GM19351 (cell line): ENCODE measurements around the gene CEP89.
"Not testable (repeated sequence)": the region's sequence is repeated elsewhere in the genome, so short reads cannot be mapped to it uniquely, and the experiment has no call there.

ENCODE experiments used
- ATAC-seq: cut with Tn5 transposase; IDR thresholded peaks from one replicate; pipeline ENCODE4 v1.9.1; 2021; ENCODE audit warnings: mild to moderate bottlenecking, moderate library complexity; ENCODE audit not compliant: unreplicated experiment

The CEP89 gene

GRCh38 chr19:32896516-32897214 lies 75.1 kb downstream of the CEP89 start:
- no peak for ATAC-seq

DNA sequence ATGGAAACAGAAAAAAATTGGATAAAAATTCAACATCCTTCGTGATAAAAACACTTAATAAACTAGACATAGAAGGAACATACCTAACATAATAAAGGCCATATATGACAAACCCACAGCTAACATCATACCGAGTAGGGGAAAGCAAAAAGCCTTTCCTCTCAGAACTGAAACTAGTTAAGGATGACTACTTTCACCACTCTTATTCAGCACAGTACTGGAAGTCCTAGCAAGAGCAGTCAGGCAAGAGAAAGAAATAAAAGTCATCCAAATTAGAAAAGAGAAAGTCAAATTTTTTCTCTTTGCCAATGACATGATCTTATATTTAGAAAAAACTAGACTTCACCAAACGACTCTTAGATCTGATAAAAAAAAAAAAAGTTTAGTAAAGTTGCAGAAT lies 76.4 kb downstream of the CEP89 start:
- ATAC-seq = peak; percentile 85

DNA sequence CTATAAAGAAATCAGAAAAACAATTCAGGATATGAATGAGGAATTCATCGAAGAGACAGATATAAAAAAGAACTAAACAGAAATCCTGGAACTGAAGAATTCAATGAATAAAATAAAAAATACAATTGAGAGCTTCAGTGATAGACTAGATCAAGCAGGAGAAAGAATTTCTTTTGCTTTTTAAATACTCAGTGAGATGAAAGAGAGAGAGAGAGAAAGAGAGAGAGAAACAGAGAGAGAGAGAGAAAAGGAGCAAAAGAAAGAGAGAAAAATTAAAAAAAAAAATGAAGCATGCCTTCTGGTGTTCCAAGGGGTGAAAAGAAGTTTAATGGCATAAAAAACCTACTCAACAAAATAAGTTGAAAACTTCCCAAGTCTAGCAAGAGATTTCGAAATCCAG lies 80.1 kb downstream of the CEP89 start:
- no peak for ATAC-seq

DNA sequence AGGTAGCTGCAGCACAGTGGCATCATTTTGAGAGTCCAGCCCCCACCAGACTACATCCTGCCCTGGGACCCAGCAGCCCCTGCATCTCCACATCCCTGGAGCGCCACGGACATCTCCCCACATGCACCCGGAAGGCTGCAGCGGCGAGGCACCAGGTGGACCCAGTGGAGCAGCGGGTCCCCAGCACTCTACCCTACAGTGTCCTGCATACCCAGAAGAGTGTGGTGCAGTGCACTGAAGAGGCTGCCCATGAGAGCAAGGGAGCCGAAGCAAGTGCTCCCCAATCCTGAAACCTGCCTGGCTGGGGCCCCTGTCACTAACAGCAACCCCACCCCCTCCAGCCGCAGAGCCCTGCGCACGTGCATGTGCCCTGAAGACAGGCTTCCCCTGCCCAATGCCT lies 80.9 kb downstream of the CEP89 start:
- no peak for ATAC-seq

GRCh38 chr19:32890326-32890725 lies 81.4 kb downstream of the CEP89 start:
- no peak for ATAC-seq

DNA sequence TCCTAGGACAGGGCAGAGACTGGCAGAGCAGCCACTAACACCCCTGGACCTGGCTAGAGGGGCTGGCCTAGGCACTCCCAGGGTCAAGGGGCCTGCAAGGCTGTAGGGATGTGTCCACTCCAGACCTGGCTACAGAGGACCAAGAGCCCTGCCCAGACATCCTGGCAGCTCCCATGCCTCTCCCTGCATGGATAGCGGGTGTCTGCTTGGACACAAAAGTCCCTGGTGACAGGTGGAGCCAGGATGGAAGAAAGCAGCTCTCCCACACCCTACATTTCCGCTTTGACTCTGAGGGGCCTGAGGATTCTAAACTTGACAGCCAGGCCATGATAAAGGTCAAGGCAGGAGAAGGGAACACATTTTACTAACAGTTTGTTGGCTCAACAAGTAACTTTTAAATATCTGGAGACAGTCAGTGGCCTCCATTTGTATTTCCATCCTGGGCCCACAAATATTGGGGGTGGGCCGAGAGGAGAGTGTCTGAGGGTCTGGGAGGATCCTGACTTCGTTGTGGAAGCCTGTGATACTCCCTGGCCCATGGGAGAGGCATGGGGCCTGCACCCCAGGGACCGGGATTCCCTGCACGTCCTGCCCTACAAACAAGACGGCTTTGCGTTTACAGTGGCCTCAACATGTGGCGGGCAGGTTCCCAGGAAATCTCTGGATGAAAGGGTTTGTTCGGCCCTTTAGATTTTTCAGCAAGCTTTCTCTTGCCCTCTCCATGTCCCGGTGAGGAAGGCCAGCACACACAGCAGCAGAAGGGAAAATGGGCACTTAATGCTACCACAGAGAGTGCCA lies 82.4 kb downstream of the CEP89 start:
- ATAC-seq = no peak

GRCh38 chr19:32887572-32888215 lies 84.1 kb downstream of the CEP89 start:
- ATAC-seq = no peak

DNA sequence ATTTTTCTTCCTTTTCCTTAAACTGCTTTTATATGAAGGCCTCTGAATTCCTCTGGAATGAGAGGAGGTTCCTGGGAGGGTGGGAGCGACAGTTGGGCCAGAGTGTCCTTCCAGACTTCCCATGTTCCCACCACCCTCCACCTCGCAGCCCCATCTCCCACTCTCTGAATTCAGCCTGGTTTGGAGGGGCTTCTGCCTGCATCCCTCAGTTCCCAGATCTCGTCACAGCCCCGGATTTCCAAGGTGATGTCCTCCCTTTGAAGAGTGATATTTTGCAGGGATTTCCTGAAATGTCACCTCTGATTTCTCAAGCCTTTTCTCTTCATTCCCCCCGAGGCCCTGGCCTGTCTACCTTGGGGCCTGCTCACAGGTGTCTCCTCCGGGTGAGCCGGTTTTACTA lies 85.5 kb downstream of the CEP89 start:
- no peak for ATAC-seq

- not testable (repeated sequence) for ATAC-seq
Measured at GRCh38 chr19:32885255-32885654, 86.5 kb downstream of the CEP89 start.

GRCh38 chr19:32881766-32882165 lies 90.0 kb downstream of the CEP89 start:
- ATAC-seq = no peak

- ATAC-seq = no peak
Measured at GRCh38 chr19:32880622-32881021, 91.1 kb downstream of the CEP89 start.

DNA sequence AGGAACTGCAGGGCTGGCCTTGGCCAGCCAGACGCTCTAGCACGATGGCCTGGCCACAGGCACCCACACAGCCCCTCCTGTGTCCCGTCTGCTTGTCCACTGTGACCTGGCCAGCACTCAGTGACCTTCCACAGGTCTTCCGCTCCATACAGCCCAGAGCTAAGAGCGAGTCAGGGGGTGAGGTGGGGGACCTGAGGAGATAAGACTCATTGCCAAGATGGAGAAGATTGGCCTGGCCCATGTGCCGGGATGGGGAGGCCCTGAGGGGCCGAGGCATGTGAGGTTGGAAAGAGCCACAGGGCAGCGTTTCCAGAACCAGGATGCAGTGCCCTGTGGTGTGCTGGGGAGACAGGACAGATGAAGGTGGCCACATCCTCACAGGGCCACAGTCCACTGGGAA lies 92.0 kb downstream of the CEP89 start:
- ATAC-seq = no peak

- no peak for ATAC-seq
Measured at GRCh38 chr19:32878988-32879387, 92.8 kb downstream of the CEP89 start.

GRCh38 chr19:32877977-32878745 lies 93.6 kb downstream of the CEP89 start:
- no peak for ATAC-seq

DNA sequence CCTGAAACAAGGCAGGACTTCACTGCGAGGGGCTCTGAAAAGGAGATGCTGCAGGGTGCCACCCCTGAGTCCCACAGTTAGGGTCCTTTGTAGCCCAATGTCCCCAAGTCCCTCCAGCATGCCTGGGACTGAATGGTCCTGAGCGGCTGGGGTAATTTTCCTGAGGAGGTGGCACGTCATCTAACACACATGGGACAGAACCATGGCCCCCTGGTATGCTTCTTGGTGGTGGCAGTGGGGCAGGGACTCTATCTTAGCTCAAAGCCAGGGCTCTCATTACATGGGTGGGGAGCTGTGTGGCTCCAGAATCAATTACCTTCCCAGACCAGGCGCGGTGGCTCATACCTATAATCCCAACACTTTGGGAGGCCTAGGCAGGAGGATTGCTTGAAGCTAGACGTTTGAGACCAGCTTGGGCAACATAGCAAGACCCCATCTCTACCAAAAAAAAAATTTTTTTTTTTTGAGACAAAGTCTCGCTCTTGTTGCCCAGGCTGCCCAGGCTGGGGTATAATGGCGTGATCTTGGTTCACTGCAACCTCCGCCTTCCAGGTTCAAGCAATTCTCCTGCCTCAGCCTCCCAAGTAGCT lies 94.3 kb downstream of the CEP89 start:
- ATAC-seq = no peak

- no peak for ATAC-seq
Measured at GRCh38 chr19:32876919-32877285, 94.9 kb downstream of the CEP89 start.

- no peak for ATAC-seq
Measured at GRCh38 chr19:32876236-32876918, 95.4 kb downstream of the CEP89 start.

DNA sequence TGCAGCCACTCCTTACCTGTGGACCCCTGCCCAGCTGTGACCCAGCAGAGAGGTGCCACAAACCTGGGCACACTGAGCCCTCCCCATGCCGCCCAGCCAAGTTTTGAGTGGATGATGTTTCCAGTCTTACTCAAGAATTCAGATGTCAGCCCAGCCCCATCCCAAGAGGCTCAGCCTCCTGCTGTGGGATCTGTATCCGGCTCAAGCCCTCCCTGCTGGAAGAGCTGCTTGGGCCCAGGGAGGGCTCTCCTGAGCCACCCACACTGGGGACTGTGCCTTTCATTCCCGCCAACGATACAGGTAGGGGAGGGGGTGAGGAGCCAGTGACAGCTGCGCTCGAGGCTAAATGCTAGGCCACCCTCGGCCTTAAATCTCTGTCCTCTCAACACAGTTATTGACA lies 96.3 kb downstream of the CEP89 start:
- ATAC-seq = no peak

GRCh38 chr19:32874605-32875004 lies 97.2 kb downstream of the CEP89 start:
- ATAC-seq = no peak

DNA sequence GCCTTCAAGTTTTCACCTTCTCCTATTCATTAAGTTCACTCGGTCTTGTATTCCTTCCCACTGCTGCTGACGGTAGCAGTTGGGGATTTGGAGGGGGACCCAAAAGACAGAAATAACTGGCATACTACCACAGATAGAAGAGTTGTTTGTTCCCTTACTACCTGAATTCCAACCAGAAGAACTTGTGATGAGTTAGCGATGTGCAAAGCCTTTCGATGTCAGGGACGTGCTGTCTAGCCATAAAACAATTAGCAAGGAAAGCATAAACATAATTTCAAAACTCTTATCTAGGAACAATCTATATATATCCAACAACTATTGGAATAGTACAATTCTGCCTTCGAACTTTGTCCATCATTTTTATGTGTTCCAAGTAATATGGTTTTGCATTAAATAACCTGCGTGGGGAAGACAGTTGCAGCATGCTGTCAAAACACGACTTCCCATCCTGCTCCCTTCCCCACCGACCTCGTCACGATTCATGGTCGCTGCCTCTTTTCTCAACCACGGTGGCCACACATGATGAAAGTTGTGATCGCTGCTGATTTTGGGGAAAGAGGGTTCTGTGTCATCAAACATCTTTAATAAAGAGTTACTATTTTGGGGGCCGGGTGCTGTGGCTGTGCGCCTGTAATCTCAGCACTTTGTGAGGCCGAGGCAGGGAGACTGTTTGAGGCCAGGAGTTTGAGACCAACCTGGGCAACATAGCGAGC lies 98.4 kb downstream of the CEP89 start:
- no peak for ATAC-seq
